A549 (cell line): ENCODE results near the gene PCSK5. TPM values are rescaled to one million over a fixed set of nuclear protein-coding genes. Genes with fewer than 3 reads are reported as not detected.

ENCODE experiments used
- ATAC-seq, 2 experiments: fragments of 200-7000 bp in 1 of 2; fragments of >200 bp in 1 of 2; cut with Nextera tagmentation in 1 of 2; cut with Tn5 transposase in 1 of 2; 3 replicates each; pipeline versions ENCODE4 v1.8.0 to v1.9.1; 2018 to 2020; ENCODE audit warnings: mild to moderate bottlenecking in 1 of 2, moderate library complexity in 1 of 2
- CTCF ChIA-PET: fragments of 300-600 bp; sonication (Branson Sonifier 250); formaldehyde crosslinking; extraction: SDS; loops from one replicate; lab custom pipeline; 2021; ENCODE audit warnings: antibody characterized with exemption, inconsistent platforms; lab: Yijun Ruan, JAX
- POLR2A ChIA-PET: fragments of 350-600 bp; formaldehyde crosslinking; extraction: SDS; loops from one replicate; lab custom pipeline; 2021; ENCODE audit warnings: antibody characterized with exemption, inconsistent platforms; lab: Yijun Ruan, JAX
- DNase-seq, 2 experiments: peaks; one replicate each; pipeline versions ENCODE4 v3.0.0 to v3.0.0-alpha.2; 2011 to 2016; ENCODE audit warnings: low read depth in 1 of 2, low spot score in 1 of 2
- FAIRE-seq: peaks from 2 replicates; lab custom pipeline; 2011; peaks lifted over from hg19 to GRCh38; lab: Jason Lieb, UNC
- H3K27ac ChIP-seq, 2 experiments: fragments of >200 bp; sonication (Bioruptor Twin); formaldehyde crosslinking; 3 replicates each; pipeline ENCODE4 v1.5.1; 2016 to 2017
- H3K4me1 ChIP-seq: fragments of >200 bp; sonication (Bioruptor Twin); formaldehyde crosslinking; 3 replicates; pipeline ENCODE4 v1.6.1; 2016
- H3K4me2 ChIP-seq: fragments of >200 bp; sonication (Bioruptor Twin); formaldehyde crosslinking; 3 replicates; pipeline ENCODE4 v1.6.1; 2016
- H3K4me3 ChIP-seq: fragments of >200 bp; sonication (Bioruptor Twin); formaldehyde crosslinking; 3 replicates; pipeline ENCODE4 v1.5.1; 2016
- H3K9me3 ChIP-seq: fragments of >200 bp; sonication (Bioruptor Twin); formaldehyde crosslinking; 3 replicates; pipeline ENCODE4 v1.6.1; 2016
- CBX2 ChIP-seq: fragments of 200-600 bp; sonication (generic); IDR thresholded peaks from 2 replicates; pipeline ENCODE4 v1.6.1; 2016; ENCODE audit warnings: low read depth, mild to moderate bottlenecking, borderline replicate concordance
- CHD2 ChIP-seq: fragments of 150-350 bp; IDR thresholded peaks from 2 replicates; pipeline ENCODE4 v1.6.1; 2014; ENCODE audit warnings: low read length; ENCODE audit not compliant: partially characterized antibody
- CHD4 ChIP-seq: fragments of 200-600 bp; sonication (generic); IDR thresholded peaks from 2 replicates; pipeline ENCODE4 v1.6.1; 2016; ENCODE audit warnings: antibody characterized with exemption, mild to moderate bottlenecking, borderline replicate concordance
- ESRRA ChIP-seq: fragments of 150-350 bp; IDR thresholded peaks from 2 replicates; pipeline ENCODE4 v1.6.1; 2014; ENCODE audit warnings: mild to moderate bottlenecking, low read length, borderline replicate concordance
- GATA3 ChIP-seq: IDR thresholded peaks from 2 replicates; pipeline ENCODE4 v1.6.1; 2012; ENCODE audit warnings: borderline replicate concordance
- HEYL ChIP-seq: fragments of 250-450 bp; sonication (Bioruptor Pico); IDR thresholded peaks from 2 replicates; pipeline ENCODE4 v1.8.0; 2021; ENCODE audit warnings: mild to moderate bottlenecking, moderate library complexity
- HOXB13 ChIP-seq: fragments of 250-450 bp; sonication (Bioruptor Pico); IDR thresholded peaks from 2 replicates; pipeline ENCODE4 v1.5.0; 2020; ENCODE audit warnings: low read depth, mild to moderate bottlenecking, moderate library complexity
- HOXB5 ChIP-seq: fragments of 250-450 bp; sonication (Bioruptor Pico); IDR thresholded peaks from 2 replicates; pipeline ENCODE4 v1.5.0; 2020; ENCODE audit warnings: mild to moderate bottlenecking, moderate library complexity
- MAZ ChIP-seq: fragments of 150-350 bp; IDR thresholded peaks from 2 replicates; pipeline ENCODE4 v1.6.1; 2014; ENCODE audit warnings: antibody characterized with exemption, low read depth, low read length, borderline replicate concordance
- NFE2L2 ChIP-seq: fragments of 150-350 bp; conservative IDR thresholded peaks from 2 replicates; pipeline ENCODE4 v1.6.1; 2014; ENCODE audit warnings: low read length
- PHF8 ChIP-seq: fragments of 200-600 bp; sonication (generic); IDR thresholded peaks from 2 replicates; pipeline ENCODE4 v1.6.1; 2016; ENCODE audit warnings: low read depth, mild to moderate bottlenecking, antibody characterized with exemption, moderate library complexity, borderline replicate concordance
- RARB ChIP-seq: fragments of 250-450 bp; sonication (Bioruptor Pico); IDR thresholded peaks from 2 replicates; pipeline ENCODE4 v1.8.0; 2021; ENCODE audit warnings: mild to moderate bottlenecking, moderate library complexity
- TP53 ChIP-seq: fragments of 250-450 bp; sonication (Bioruptor Pico); IDR thresholded peaks from 2 replicates; pipeline ENCODE4 v1.5.0; 2021; ENCODE audit warnings: mild to moderate bottlenecking, moderate library complexity
- ZFP36 ChIP-seq: fragments of 450-650 bp; IDR thresholded peaks from 2 replicates; pipeline ENCODE4 v1.6.1; 2014; ENCODE audit warnings: borderline replicate concordance; ENCODE audit not compliant: partially characterized antibody
- WGBS: methylation state at CpG from one replicate; pipeline ENCODE4 v1.1.6; 2017; ENCODE audit errors: missing lambda C conversion rate; 5-methylcytosine and 5-hydroxymethylcytosine counted together
- polyA plus RNA-seq, 4 experiments: library from polyadenylated mRNA; depleted of rRNA in 3 of 4; stranded (reverse); fragments of >200 nt; fragmentation: RNase III in 1 of 4; extraction: RNeasy Plus Mini Kit Qiagen cat#74134 plus additional on column Dnase treatment in 1 of 4; gene quantifications; 2 replicates in 3 of 4; 3 replicates in 1 of 4; pipeline ENCODE4 v1.2.3, GENCODE V29; 2011 to 2017
- TF ChIP-seq, protein P1 (sequence below): fragments of 250-450 bp; sonication (Bioruptor Pico); IDR thresholded peaks from 2 replicates; pipeline ENCODE4 v1.5.0; 2021; ENCODE audit warnings: mild to moderate bottlenecking, moderate library complexity, borderline replicate concordance
- TF ChIP-seq, protein P2 (sequence below): IDR thresholded peaks from 2 replicates; pipeline ENCODE4 v1.6.1; 2012
- TF ChIP-seq, protein P3 (sequence below): fragments of >200 bp; sonication (Bioruptor Twin); formaldehyde crosslinking; IDR thresholded peaks from 3 replicates; pipeline ENCODE4 v1.5.1; 2016

Gene PCSK5
- polyA plus RNA-seq, 2 of the 4 experiments (the other 2 are of a cell fraction), result 1.3 to 6.7 TPM

GRCh38 chr9:76373173-76373783 is 482.8 kb downstream of the PCSK5 start (continued):
- peak; percentile 27; the same call in 1 of the 2 replicates for TF ChIP-seq RARB
- no peak; the same call in 1 of the 2 replicates for TF ChIP-seq HOXB5 (CRISPR knock-in tag)
- TF ChIP-seq ZFP36, result no peak
- TF ChIP-seq, protein P1, sequence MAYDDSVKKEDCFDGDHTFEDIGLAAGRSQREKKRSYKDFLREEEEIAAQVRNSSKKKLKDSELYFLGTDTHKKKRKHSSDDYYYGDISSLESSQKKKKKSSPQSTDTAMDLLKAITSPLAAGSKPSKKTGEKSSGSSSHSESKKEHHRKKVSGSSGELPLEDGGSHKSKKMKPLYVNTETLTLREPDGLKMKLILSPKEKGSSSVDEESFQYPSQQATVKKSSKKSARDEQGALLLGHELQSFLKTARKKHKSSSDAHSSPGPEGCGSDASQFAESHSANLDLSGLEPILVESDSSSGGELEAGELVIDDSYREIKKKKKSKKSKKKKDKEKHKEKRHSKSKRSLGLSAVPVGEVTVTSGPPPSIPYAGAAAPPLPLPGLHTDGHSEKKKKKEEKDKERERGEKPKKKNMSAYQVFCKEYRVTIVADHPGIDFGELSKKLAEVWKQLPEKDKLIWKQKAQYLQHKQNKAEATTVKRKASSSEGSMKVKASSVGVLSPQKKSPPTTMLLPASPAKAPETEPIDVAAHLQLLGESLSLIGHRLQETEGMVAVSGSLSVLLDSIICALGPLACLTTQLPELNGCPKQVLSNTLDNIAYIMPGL (CRISPR knock-in tag), result no peak
- no peak for TF ChIP-seq PHF8
- TF ChIP-seq CHD2, result no peak
- no peak for TF ChIP-seq NFE2L2
- TF ChIP-seq HEYL (CRISPR knock-in tag), result 0 out of 2 replicates have a peak, but pooled peaks have one; percentile 27
- peak; percentile 79; the same call in 1 of the 2 replicates for TF ChIP-seq ESRRA

DNA sequence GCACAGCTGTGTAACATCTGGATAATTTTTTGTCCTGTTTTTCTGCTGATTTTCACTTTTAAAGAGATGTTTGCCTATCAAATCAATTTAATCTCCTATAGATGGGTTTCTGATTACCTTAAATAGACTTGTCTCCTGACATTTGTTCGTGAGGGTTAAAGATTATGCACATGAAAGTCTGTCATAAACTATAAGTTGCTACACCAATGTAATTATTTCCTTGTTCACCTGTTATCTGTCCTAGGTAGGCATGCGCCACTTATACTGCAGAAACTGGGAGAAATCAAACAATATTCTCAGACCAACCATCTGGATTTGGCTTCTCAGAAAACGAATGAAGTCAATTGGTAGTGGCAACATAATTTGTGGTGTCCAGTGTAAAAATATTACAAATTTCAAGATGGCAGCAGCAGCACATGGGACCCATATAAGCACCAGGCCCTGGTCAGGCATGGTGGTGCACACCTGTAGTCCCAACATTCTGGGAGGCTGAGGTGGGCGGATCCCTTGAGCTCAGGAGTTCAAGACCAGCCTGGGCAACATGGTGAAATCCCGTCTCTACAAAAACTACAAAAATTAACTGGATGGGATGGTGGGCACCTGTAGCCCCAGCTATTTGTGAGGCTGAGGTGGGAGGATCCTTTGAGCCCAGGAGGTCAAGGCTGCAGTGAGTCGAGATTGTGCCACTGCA is 483.5 kb downstream of the PCSK5 start:
- no peak overlapping the region; the same call in 2 of the 3 replicates for H3K4me3 ChIP-seq
- FAIRE-seq (no peak), ATAC-seq (no peak), DNase-seq (no peak)
- ChIA-PET CTCF (interaction anchor here (0.7 to 6.8 kb wide), 4 partner anchors 13 to 318 kb away, joined by 3 to 53 read pairs (median 5); partner anchors contain the start of gene RFK), POLR2A (interaction anchor here (1.5 to 8.6 kb wide), 2 partner anchors 10 to 20 kb away, joined by 7 to 102 read pairs; partner anchors contain the start of gene RFK)
- H3K4me2 ChIP-seq, result peak overlapping the region; percentile 92
- H3K4me1 ChIP-seq, result peaks cover 94% of the 10 kb centered on the region
- H3K9me3 ChIP-seq, result no peaks in the 10 kb centered on the region
- WGBS, result 52% methylated on average over 6 of the region's 6 CpGs
- TF ChIP-seq HEYL (CRISPR knock-in tag), result 0 out of 2 replicates have a peak, but pooled peaks have one; percentile 20
- TF ChIP-seq, protein P2, sequence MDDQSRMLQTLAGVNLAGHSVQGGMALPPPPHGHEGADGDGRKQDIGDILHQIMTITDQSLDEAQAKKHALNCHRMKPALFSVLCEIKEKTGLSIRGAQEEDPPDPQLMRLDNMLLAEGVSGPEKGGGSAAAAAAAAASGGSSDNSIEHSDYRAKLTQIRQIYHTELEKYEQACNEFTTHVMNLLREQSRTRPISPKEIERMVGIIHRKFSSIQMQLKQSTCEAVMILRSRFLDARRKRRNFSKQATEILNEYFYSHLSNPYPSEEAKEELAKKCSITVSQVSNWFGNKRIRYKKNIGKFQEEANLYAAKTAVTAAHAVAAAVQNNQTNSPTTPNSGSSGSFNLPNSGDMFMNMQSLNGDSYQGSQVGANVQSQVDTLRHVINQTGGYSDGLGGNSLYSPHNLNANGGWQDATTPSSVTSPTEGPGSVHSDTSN, result no peak
- TF ChIP-seq CBX2, result no peak
- no peak for TF ChIP-seq CHD4
- 0 out of 2 replicates have a peak, but pooled peaks have one; percentile 65 for TF ChIP-seq HOXB5 (CRISPR knock-in tag)
- TF ChIP-seq, protein P3, sequence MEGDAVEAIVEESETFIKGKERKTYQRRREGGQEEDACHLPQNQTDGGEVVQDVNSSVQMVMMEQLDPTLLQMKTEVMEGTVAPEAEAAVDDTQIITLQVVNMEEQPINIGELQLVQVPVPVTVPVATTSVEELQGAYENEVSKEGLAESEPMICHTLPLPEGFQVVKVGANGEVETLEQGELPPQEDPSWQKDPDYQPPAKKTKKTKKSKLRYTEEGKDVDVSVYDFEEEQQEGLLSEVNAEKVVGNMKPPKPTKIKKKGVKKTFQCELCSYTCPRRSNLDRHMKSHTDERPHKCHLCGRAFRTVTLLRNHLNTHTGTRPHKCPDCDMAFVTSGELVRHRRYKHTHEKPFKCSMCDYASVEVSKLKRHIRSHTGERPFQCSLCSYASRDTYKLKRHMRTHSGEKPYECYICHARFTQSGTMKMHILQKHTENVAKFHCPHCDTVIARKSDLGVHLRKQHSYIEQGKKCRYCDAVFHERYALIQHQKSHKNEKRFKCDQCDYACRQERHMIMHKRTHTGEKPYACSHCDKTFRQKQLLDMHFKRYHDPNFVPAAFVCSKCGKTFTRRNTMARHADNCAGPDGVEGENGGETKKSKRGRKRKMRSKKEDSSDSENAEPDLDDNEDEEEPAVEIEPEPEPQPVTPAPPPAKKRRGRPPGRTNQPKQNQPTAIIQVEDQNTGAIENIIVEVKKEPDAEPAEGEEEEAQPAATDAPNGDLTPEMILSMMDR, result no peak
- TF ChIP-seq MAZ, result no peak
- 0 out of 2 replicates have a peak, but pooled peaks have one; percentile 13 for TF ChIP-seq TP53 (CRISPR knock-in tag)
- TF ChIP-seq HOXB13 (CRISPR knock-in tag), result peak; percentile 64; the same call in 1 of the 2 replicates
- TF ChIP-seq GATA3, result no peak
- H3K27ac ChIP-seq, result peak overlapping the region; percentile 89 to 95
